Stimulated activated CD8-positive, alpha-beta memory T cell treated with anti-CD3 and anti-CD28 coated beads, Interleukin-2, amount 100 ng/mL, for 48 hours (primary cell): Measurements from ENCODE around the gene LAIR2.
"Not testable (repeated sequence)": the region's sequence is repeated elsewhere in the genome, so short reads cannot be mapped to it uniquely, and the experiment has no call there.

ENCODE experiments used
- DNase-seq, 2 donors: peaks; one replicate each; pipeline ENCODE4 v3.0.0-alpha.2; 2020; ENCODE audit warnings: low read depth in 2 of 2

LAIR2 gene

GRCh38 chr19:54464630-54465425 is 37.8 kb upstream of the LAIR2 start:
- peak; percentile 77 to 81 for DNase-seq

- DNase-seq = no peak
Observed at GRCh38 chr19:54465426-54466109, 37.1 kb upstream of the LAIR2 start.

- not testable (repeated sequence) for DNase-seq
Observed at GRCh38 chr19:54466110-54466480, 36.5 kb upstream of the LAIR2 start.

- DNase-seq = no peak
Observed at GRCh38 chr19:54469496-54469934, 33.1 kb upstream of the LAIR2 start.

GRCh38 chr19:54470276-54470887 is 32.2 kb upstream of the LAIR2 start:
- no peak for DNase-seq

- no peak for DNase-seq
Observed at GRCh38 chr19:54470991-54471782, 31.4 kb upstream of the LAIR2 start.

GRCh38 chr19:54473071-54473891 is 29.4 kb upstream of the LAIR2 start, which contains the start of gene CDC42EP5:
Gene CDC42EP5, minus strand, starts transcription at chr19:54473296. Its CDS starts 7,749 bp downstream, at chr19:54465547.
- DNase-seq = no peak

GRCh38 chr19:54473892-54474372 is 28.7 kb upstream of the LAIR2 start:
- no peak for DNase-seq

GRCh38 chr19:54475706-54476105 is 26.9 kb upstream of the LAIR2 start:
- DNase-seq = no peak

GRCh38 chr19:54477650-54478049 is 25.0 kb upstream of the LAIR2 start:
- no peak for DNase-seq

- DNase-seq = no peak
Observed at GRCh38 chr19:54478677-54479266, 23.9 kb upstream of the LAIR2 start.

- DNase-seq = no peak
Observed at GRCh38 chr19:54480051-54480450, 22.6 kb upstream of the LAIR2 start.

GRCh38 chr19:54481326-54481930 is 21.2 kb upstream of the LAIR2 start:
- DNase-seq = no peak

- no peak for DNase-seq
Observed at GRCh38 chr19:54482889-54483288, 19.7 kb upstream of the LAIR2 start.

GRCh38 chr19:54484451-54484850 is 18.2 kb upstream of the LAIR2 start:
- no peak for DNase-seq

- DNase-seq = no peak
Observed at GRCh38 chr19:54485851-54486250, 16.8 kb upstream of the LAIR2 start.

- DNase-seq = no peak
Observed at GRCh38 chr19:54489341-54489740, 13.3 kb upstream of the LAIR2 start.

GRCh38 chr19:54489766-54490165 is 12.9 kb upstream of the LAIR2 start:
- no peak for DNase-seq

- no peak for DNase-seq
Observed at GRCh38 chr19:54492568-54492967, 10.1 kb upstream of the LAIR2 start.

- DNase-seq = not testable (repeated sequence)
Observed at GRCh38 chr19:54493056-54493455, 9.6 kb upstream of the LAIR2 start.
